ENCODE measurements around the gene FZD4.
"Not testable (repeated sequence)": the region's sequence is repeated elsewhere in the genome, so short reads cannot be mapped to it uniquely, and the experiment has no call there.

FZD4 gene

DNA sequence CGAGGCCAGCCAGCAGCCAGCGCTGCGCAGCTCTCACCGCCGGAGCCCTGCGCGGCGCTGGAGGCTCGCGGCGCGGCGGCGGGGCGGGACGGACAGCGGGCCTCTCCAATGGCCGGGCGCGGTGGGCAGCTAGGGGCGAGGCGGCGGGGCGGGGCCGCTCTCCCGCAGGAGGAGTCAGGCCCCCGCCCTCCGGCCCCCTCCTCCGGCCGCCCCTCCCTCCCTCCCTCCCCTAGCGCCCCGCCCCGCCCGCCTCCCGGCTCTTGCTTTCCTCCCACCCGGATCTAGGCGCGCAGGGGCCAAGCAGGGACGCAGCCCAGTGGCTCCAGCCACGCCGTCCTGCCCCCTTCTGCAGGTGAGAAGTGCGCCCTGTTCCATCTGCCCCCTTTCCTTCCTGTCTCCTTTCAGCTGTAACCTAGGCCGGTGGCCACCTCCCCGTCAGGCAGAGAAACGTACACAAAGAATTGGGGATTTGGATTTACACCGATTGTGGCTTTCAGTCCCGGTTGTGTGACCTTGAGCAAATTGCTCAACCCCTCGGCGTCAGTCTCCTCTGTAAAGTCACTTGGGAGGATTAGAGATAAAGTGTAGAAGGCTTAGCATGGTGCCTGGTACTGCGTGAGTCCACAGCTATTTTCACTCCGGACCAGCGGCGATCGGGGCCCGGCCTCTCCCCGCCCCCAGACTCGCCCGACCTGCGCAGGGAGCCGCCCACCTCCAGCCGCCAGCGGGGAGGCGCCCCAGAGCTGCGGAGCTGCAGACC lies at the start of gene FZD4:
TSS of gene FZD4 (minus strand) at position 35 of the 760 bp plus-strand sequence. CDS start 310 bp downstream, outside the sequence.
- DNase-seq = peak; percentile 64
- Mint-ChIP-seq H3K27ac (peak within 1 kb of the TSS; percentile 20), H3K4me3 (peak within 1 kb of the TSS; percentile 79), H3K36me3 (no peaks in the 10 kb centered on the region), H3K27me3 (peaks cover 76% of the 10 kb centered on the region), H3K4me1 (peaks cover 17% of the 10 kb centered on the region), H3K9me3 (no peaks in the 10 kb centered on the region)
- CTCF ChIA-PET = interaction anchor here (1.6 kb wide), 1 partner anchor 22 kb away, joined by 3 read pairs; no protein-coding TSS in a partner anchor

DNA sequence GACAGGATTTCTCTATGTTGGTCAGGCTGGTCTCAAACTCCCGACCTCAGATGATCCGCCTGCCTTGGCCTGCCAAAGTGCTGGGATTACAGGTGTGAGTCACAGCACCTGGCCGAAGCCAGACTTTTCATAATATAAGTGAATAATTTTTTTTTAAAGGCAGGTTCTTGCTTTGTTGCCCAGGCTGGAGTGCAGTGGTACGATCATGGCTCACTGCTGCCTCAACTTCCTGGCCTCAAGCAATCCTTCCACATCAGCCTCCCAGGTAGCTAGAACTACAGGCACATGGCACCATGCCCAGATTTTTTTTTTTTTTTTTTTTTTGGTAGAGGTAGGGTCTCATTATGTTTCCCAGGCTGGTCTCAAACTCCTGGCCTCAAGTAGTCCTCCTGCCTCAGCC lies 49.1 kb upstream of the FZD4 start:
- H3K27ac Mint-ChIP-seq, CTCF ChIA-PET, H3K4me3 Mint-ChIP-seq, H3K36me3 Mint-ChIP-seq, H3K9me3 Mint-ChIP-seq, H3K27me3 Mint-ChIP-seq, H3K4me1 Mint-ChIP-seq, DNase-seq: not testable (repeated sequence)

DNA sequence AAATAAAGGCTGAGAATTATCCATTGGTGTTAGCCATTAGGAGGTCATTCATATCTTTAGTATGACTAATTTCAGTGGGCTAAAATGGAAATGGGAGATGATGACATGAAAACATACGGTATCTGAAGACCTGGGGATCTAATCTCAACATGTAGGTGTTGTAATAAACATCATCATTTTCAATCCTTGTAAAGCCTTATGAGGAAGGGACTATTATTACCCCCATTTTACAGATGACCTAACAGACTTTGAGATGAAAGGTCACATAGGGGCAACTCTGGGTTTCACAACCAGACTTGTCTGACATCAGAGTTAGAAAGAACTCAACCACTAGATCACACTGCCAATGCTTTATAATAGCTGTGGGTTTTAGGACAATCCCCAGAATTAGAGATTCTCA lies 47.7 kb upstream of the FZD4 start:
- Mint-ChIP-seq H3K36me3 (no peaks in the 10 kb centered on the region), H3K27me3 (peaks cover 4% of the 10 kb centered on the region), H3K4me3 (no peak overlapping the region), H3K27ac (no peak overlapping the region), H3K9me3 (no peaks in the 10 kb centered on the region), H3K4me1 (no peaks in the 10 kb centered on the region)
- CTCF ChIA-PET = interaction anchor here (0.8 to 1.1 kb wide), 2 partner anchors 9 to 287 kb away, joined by 4 read pairs; no protein-coding TSS in a partner anchor
- DNase-seq = no peak

DNA sequence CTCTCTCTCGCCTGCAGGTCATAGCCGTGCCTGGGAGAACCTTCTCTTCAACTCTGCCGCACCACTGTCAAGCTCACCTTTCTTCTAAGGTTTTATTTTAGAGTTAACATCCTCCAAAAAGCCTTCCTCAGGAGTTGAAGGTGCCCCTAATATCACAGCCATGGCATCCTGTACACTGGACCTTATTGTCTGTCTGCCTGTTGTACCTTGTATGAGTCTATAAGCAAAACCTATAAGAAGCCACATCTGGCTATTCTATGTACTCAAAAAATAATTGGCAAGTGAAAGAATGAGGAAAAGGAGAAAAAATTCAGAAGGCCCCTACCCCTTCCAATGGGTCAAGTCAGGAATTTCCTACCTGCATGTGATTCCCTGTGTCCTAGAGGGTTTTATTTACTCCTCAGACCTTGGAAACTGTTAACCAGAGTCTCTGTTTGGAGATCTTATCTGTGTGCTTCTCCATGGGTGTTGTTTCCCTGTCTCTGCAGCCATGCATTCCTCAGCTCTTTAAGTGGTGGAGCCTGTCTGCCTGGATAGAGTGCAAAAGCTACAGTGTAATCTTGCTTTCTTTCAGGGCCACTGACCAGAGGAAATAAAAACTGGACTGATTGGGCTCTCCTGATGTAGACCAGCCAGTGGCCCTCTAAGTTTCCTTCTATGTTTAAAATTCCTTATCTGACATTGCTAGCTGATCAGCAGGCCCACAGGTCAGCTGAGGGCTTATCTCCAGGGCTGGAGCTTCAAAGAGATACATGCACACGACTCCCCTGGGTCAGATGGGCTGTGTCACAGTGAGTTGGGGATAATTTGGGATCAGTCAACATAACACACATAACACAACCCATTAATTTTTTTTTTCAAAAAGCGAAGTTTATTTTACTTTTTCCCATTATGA lies 44.9 kb upstream of the FZD4 start:
- Mint-ChIP-seq H3K36me3 (no peaks in the 10 kb centered on the region), H3K4me3 (no peak overlapping the region), H3K9me3 (no peaks in the 10 kb centered on the region), H3K4me1 (no peaks in the 10 kb centered on the region), H3K27ac (no peak overlapping the region), H3K27me3 (no peaks in the 10 kb centered on the region)
- CTCF ChIA-PET = no interaction called here
- DNase-seq = no peak

DNA sequence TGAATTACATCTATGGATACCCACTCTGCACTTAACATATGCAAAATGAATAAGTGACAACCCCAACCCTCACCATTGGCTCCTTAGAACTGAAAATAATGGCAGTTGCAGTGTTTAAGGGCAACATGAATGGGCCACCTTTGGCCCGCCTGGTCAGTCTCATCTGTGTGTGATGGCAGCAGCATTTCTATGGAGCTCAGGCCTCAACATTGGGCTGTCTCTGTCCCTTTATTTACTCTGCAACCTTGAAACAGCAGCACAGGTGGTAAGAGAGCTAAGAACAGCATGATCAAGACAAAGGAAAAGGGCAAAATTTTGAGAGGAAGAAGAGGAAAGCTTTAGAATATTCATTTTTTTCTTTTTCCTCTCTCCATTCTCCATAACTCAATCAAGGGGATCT lies 44.2 kb upstream of the FZD4 start:
- Mint-ChIP-seq H3K9me3 (no peaks in the 10 kb centered on the region), H3K27me3 (no peaks in the 10 kb centered on the region), H3K27ac (no peak overlapping the region), H3K4me3 (no peak overlapping the region), H3K36me3 (no peaks in the 10 kb centered on the region), H3K4me1 (no peaks in the 10 kb centered on the region)
- no peak for DNase-seq
- CTCF ChIA-PET = no interaction called here

DNA sequence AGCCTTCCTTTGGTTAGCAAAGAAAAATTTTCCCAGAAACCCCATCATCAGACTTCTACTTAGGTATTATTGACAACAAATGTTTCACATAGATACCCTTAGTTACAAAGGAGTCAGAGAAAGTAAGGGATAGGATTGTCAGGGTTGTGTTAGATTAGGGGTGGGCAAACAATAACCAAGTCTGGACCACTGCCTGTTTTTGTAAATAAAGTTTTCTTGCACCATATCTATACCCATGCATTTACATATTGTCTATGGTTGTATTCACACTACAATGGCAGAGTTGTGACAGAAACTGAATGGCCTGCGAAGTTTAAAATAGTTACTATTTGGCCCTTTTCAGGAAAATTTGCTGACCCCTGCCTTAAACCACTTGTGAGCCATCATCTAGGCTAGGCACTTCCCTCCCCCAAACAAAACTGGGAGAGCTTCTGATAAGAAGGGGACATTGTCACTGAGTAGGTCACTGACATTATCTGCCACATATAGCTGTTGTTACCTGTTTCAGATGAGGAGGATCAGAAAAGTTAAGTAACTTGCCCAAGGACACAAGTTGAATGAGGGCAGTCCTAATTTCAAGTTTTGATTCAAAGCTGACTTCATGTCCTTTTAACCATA lies 41.9 kb upstream of the FZD4 start:
- H3K4me3 Mint-ChIP-seq = no peak overlapping the region
- H3K9me3 Mint-ChIP-seq = no peaks in the 10 kb centered on the region
- no peak for DNase-seq
- H3K36me3 Mint-ChIP-seq = no peaks in the 10 kb centered on the region
- H3K27me3 Mint-ChIP-seq = no peaks in the 10 kb centered on the region
- no peaks in the 10 kb centered on the region for H3K4me1 Mint-ChIP-seq
- CTCF ChIA-PET = no interaction called here
- H3K27ac Mint-ChIP-seq = no peak overlapping the region

DNA sequence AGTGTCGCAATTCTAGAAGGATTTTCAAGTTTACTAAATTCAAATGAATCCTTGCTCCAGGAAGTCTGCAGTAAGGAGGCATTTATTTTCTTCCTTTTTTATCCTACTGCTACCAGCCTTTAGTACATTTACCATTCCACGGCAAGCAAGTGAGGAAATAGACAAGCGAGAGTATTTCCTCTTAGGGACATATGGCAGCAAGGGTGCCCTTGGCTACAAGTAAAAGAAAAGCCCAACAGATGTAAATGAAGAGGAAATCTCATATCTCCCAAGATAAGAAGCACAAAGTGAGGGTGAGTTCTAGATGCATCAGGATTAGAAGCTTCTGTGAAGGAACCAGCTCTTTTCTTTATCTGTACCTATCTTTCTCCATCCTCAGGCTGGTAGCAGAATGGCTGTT lies 37.8 kb upstream of the FZD4 start:
- CTCF ChIA-PET = interaction anchor here (1.4 kb wide), 1 partner anchor 10 kb away, joined by 4 read pairs; no protein-coding TSS in a partner anchor
- DNase-seq = no peak
- Mint-ChIP-seq H3K36me3 (no peaks in the 10 kb centered on the region), H3K9me3 (no peaks in the 10 kb centered on the region), H3K4me1 (no peaks in the 10 kb centered on the region), H3K4me3 (no peak overlapping the region), H3K27me3 (peaks cover 12% of the 10 kb centered on the region), H3K27ac (no peak overlapping the region)

DNA sequence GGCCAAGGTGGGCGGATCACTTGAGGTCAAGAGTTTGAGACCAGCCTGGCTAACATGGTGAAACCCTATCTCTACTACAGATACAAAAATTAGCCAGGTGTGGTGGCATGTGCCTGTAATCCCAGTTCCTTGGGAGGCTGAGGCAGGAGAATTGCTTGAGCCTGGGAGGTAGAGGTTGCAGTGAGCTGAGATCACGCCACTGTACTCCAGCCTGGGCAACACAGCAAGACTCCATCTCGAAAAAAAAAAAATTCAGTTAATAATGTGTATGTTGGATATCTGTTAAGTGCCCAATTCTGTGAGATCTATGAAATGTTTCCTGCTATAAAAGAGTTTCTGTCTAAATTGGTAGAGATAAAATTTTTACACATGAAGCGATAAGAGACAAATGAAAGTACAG lies 37.1 kb upstream of the FZD4 start:
- H3K4me3 Mint-ChIP-seq, H3K27ac Mint-ChIP-seq, DNase-seq: not testable (repeated sequence)

DNA sequence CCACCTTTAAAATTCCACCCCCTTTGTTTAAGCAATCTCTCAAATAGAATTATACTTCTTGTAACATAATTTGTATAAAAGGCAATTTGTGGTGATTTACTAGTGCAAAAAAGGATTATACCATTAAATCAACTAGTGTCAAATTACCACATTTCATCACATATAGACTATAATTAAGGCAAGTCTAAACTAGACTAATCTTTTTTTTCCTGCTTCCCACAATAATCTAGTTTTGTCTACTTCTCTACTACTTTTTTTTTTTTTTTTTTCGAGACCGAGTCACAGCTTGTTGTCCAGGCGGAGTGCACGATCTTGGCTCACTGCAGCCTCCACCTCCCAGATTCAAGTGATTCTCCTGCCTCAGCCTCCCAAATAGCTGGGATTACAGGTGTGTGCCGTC lies 36.1 kb upstream of the FZD4 start:
- Mint-ChIP-seq H3K36me3 (no peaks in the 10 kb centered on the region), H3K4me1 (no peaks in the 10 kb centered on the region), H3K9me3 (no peaks in the 10 kb centered on the region), H3K27ac (no peak overlapping the region), H3K4me3 (no peak overlapping the region), H3K27me3 (peaks cover 12% of the 10 kb centered on the region)
- CTCF ChIA-PET = no interaction called here
- DNase-seq = no peak

More for the DNA sequence above, 37.1 kb upstream of the FZD4 start:
- CTCF ChIA-PET, H3K36me3 Mint-ChIP-seq, H3K4me1 Mint-ChIP-seq, H3K9me3 Mint-ChIP-seq: not testable (repeated sequence)
- peaks cover 12% of the 10 kb centered on the region for H3K27me3 Mint-ChIP-seq

DNA sequence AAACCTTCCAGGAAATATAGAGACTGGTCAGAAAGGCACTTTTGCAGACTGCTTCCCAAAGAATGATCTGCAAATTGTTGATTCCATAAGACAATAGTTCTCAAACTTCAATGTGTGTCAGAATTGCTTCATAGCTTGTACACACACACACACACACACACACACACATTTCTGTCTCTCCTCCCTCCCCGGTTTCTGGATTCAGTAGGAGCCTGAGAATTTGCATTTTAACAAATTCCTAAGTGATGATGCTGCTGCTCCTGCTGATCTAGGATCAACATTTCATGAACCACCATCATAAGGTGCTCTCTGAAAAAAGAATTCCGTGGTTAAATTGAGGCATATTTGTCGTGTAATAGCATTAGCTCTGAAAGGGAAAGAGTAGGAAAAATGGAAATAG lies 35.3 kb upstream of the FZD4 start:
- H3K36me3 Mint-ChIP-seq = no peaks in the 10 kb centered on the region
- DNase-seq = no peak
- no peaks in the 10 kb centered on the region for H3K9me3 Mint-ChIP-seq
- no peaks in the 10 kb centered on the region for H3K4me1 Mint-ChIP-seq
- H3K27me3 Mint-ChIP-seq = peaks cover 12% of the 10 kb centered on the region
- no peak overlapping the region for H3K27ac Mint-ChIP-seq
- H3K4me3 Mint-ChIP-seq = no peak overlapping the region
- CTCF ChIA-PET = no interaction called here

DNA sequence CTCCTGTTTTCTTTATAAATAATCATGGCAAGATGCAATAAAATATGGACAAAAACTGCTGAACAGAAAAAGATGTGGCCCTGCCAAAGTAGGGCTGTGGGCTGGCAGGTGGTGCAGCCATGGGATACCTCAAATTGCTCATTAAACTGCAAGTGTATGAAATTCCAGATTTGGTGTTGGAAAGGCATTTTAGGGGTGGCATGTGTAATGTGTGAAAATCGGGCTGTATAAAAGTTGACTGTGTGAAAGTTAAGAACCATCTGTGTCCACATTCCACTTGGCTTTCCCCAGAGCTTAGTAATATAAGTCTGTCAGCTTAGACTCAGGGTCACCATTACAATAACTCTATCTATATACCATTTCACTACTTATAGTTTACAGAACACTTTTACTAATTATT lies 34.8 kb upstream of the FZD4 start:
- H3K27me3 Mint-ChIP-seq = peaks cover 12% of the 10 kb centered on the region
- no peaks in the 10 kb centered on the region for H3K4me1 Mint-ChIP-seq
- H3K36me3 Mint-ChIP-seq = no peaks in the 10 kb centered on the region
- H3K4me3 Mint-ChIP-seq = no peak overlapping the region
- no peak overlapping the region for H3K27ac Mint-ChIP-seq
- H3K9me3 Mint-ChIP-seq = no peaks in the 10 kb centered on the region
- no peak for DNase-seq
- CTCF ChIA-PET = no interaction called here

DNA sequence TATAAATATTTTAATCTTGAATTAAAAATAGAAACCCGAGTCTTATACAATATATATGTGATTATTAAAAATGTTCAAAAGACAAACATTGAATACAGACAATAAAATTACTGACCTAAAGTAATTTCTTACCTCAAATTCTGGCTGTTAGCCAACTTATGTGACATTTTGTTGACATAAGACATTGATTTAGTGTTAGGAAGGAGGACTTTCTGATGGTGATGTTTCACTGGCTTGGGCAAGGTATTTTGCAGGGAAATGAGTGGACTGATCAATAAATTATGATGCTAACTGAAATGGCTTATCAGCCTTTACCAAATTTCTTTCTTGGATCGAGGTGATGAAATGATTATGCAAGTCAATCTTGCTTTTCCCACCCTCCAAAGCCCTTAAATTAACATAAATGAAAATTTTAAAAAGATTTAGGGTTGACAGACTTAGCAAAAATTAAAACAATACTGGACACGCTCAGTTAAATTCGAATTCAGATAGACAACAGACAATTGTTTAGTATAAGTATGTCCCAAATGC lies 33.2 kb upstream of the FZD4 start:
- Mint-ChIP-seq H3K36me3 (no peaks in the 10 kb centered on the region), H3K4me1 (no peaks in the 10 kb centered on the region), H3K27ac (no peak overlapping the region), H3K9me3 (no peaks in the 10 kb centered on the region), H3K4me3 (no peak overlapping the region), H3K27me3 (peaks cover 16% of the 10 kb centered on the region)
- CTCF ChIA-PET = no interaction called here
- no peak for DNase-seq

DNA sequence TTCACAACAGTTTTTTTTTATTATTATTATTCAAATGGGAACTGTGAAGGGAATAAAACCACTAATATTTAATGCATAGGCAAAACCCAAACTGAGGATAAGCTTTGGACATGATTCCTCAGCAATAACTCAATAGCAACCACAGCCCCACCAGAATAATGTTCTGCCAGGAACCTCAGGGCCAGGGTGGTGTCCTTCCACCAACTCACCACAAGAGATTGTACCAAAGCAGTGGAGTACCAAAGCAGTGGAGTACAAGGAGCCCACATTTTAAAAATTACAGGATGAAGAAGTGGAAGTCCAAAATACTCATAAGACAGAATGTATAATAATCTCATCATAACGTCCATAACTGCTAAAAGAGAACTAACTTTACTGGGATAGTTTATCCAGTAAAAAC lies 32.5 kb upstream of the FZD4 start:
- H3K27ac Mint-ChIP-seq = no peak overlapping the region
- H3K27me3 Mint-ChIP-seq = peaks cover 16% of the 10 kb centered on the region
- no peaks in the 10 kb centered on the region for H3K36me3 Mint-ChIP-seq
- no peaks in the 10 kb centered on the region for H3K4me1 Mint-ChIP-seq
- DNase-seq = no peak
- H3K4me3 Mint-ChIP-seq = no peak overlapping the region
- CTCF ChIA-PET = no interaction called here
- H3K9me3 Mint-ChIP-seq = no peaks in the 10 kb centered on the region

DNA sequence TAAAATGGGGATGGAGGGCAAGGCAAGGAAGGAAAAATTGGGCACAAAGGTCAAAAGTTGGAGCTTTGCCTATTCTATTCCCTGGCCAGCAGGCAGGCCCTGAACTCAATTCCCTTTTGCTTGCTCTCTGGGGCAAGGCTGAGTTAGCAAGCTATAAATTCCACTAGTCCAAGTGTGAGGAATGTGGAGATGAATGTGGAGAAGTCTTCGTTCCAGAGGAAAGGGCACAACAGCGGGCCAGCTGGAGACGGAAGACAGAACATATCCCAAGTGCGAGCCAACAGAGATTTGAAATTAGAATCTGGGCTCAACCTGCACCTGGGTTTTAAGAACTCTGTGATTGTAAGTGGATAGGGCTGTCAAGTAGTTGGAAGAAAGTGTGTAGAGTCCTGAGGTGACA lies 29.5 kb upstream of the FZD4 start:
- H3K27me3 Mint-ChIP-seq = peaks cover 8% of the 10 kb centered on the region
- DNase-seq = no peak
- H3K9me3 Mint-ChIP-seq = no peaks in the 10 kb centered on the region
- CTCF ChIA-PET = interaction anchor here (1.5 to 1.6 kb wide), 2 partner anchors 113 to 305 kb away, joined by 4 read pairs; no protein-coding TSS in a partner anchor
- H3K4me1 Mint-ChIP-seq = no peaks in the 10 kb centered on the region
- H3K4me3 Mint-ChIP-seq = no peak overlapping the region
- H3K36me3 Mint-ChIP-seq = no peaks in the 10 kb centered on the region
- H3K27ac Mint-ChIP-seq = no peak overlapping the region
